GM21367 (cell line): ENCODE measurements around the gene JAML.

ENCODE experiments used
- ATAC-seq: cut with Tn5 transposase; IDR thresholded peaks from one replicate; pipeline ENCODE4 v1.9.1; 2021; ENCODE audit not compliant: unreplicated experiment

JAML gene

GRCh38 chr11:118217575-118217974 is 7.2 kb downstream of the JAML start:
- no peak for ATAC-seq

DNA sequence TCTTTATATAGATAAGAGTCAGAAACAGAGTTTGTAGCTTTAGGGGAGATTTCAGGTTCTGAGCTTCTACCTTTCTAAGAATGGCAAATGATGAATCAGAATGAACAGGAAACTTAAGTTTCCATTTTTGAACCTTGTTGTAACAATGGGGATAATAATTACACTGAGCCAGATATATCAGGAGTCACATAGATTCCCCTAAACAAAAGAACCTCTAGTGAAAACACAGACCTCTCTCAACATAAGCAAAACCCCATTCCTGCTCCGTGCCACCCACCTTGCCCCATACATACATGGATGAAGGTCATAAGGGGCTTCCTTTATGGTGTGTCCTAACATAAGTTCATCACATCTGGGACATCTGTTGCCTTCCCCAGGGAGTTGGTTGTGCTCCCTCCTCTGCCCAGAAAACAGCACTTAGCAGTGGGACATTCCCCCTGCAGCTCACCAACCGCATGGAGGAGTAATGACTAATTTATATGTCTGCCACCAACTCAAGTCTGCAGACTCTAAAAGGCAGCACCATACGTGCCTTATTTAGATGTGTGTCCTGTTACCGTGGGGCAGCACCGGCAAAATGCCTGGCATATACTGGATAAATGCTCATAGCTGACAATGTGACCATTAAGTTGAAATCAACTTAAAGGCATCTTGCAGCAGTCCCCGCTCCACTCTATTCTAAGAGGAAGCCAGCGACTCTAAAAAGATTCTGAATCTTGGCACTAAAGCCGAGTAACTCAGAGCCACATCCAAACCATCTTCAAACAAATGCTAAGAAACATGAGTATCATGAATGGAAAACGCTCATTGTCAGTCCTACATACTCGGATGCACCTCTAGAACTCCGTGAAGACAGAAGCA is 8.0 kb downstream of the JAML start:
- ATAC-seq: no peak

- no peak for ATAC-seq
Observed at GRCh38 chr11:118215765-118216164, 9.0 kb downstream of the JAML start.

GRCh38 chr11:118215262-118215661 is 9.5 kb downstream of the JAML start:
- no peak for ATAC-seq

- ATAC-seq: no peak
Observed at GRCh38 chr11:118214210-118214914, 10.4 kb downstream of the JAML start.

DNA sequence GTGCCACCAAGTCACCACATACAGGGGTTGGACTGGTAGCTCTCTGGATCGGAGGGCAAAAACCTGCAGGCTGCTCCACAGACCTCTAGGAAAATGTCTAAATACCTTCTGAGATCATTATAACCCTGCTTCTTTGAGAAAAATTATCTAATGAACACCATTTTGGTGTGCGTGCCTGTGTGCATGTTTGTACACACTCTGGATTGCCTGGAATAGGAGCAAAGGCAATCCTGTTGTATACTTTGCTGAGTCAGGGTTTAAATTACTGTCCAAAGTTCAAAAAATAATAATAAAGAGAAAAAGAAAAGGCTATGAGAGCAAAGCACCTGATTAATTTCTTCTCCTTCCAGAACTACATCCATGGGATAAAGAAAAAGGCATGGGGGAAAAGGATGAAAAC is 11.0 kb downstream of the JAML start:
- ATAC-seq: no peak

DNA sequence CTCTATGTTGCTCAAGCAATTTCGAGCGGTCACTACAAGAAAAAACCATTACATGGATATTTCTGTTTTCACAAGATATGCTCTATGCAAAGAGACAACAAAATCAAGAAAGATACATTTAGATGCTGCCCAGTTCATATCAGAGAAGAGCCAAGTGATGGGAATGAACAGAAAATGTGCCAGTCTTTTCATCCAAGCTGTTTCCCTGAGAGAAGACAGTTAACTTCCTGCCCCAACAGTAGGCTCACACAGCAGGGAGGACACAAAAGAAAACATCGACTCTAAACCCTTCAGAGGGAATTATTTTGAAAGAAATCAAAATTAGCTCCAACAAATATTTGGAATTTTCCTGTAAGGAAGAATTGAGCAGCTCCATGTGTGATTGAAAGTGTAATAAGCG is 11.6 kb downstream of the JAML start:
- no peak for ATAC-seq

- ATAC-seq: no peak
Observed at GRCh38 chr11:118212781-118213191, 12.0 kb downstream of the JAML start.

DNA sequence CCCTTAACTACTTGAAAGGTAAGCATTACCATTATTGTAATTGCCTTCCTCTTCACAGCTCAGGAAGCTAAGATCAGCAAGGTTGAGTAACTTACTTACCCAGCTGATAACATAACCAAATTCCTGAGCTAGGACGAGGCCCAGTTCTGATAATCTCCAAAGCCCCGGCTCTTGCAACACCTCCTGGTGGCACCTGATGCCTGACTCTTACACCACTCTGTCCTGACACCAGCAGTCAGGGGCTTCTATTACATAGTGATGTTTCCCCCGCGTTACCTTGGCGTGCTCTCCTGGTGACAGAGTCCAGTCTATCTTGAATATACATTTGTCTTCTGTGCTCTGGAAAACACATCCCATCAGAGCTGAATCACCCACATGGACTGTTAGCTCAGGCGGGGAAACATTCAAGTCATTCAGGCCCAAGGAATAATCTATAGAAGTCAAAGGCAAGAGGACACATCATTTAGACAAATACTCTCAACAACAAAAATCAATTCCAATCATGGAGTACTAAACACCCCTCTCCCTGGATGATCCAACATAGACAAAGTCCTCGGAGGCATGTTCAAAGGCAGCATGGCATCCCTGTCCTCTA is 12.6 kb downstream of the JAML start:
- ATAC-seq: no peak

GRCh38 chr11:118211006-118211405 is 13.8 kb downstream of the JAML start:
- ATAC-seq: no peak

DNA sequence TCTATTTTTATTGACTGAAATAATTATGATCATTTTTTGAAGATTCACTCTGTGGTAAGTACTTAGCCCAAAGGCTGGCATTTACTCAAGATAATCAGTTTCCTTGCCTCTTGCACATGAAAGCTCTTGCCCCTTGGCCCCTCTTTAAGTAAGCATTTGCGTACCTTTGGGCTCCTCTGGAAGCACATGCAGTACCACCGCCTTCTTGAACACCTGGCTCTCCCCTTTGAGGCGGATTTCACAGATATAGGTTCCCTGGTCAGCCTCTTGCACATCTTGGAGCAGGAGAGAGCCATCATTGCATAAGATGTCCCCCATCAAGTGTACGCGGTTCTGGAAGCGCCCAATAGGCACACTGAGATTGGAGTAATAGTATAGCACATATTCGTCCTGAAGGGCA is 14.5 kb downstream of the JAML start:
- ATAC-seq: no peak

DNA sequence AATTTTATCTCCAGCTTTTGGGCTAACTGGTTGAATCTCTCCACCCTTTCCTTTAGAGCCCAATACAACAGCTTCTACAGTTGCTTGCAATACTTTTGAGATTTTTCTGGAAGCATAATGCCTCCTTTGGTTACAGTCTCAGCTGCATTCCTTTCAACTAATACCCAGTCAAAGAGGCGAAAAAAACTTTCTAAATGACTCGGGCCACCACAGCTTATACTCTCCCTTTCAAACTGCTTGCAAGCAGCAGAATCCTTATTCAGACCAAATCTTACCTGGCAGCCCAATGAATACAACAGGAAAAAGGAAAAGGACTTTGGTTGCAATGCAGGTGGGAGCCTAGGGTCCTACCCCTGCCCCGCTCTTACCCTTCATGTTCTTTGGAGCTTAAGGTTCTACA is 15.8 kb downstream of the JAML start:
- ATAC-seq: no peak

DNA sequence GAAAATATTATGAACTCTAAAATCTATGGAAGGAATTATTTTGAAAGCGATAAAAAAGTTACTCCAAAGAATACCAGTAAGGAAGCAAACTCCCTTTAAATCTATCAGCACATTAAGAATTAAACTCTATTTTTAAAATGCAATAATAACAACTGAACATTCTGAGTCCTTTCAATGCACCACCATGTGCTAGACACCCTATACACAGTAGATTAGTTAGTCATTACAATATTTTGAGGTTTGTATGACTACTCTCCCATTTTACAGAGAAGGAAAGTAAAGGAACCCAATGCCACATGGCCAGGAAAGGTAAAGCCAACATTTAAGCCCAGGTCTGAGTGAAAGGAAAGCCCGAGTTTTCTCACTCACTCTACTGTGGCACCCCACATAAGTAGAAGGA is 17.7 kb downstream of the JAML start:
- ATAC-seq: no peak

GRCh38 chr11:118206391-118207031 is 18.3 kb downstream of the JAML start:
- ATAC-seq: no peak

DNA sequence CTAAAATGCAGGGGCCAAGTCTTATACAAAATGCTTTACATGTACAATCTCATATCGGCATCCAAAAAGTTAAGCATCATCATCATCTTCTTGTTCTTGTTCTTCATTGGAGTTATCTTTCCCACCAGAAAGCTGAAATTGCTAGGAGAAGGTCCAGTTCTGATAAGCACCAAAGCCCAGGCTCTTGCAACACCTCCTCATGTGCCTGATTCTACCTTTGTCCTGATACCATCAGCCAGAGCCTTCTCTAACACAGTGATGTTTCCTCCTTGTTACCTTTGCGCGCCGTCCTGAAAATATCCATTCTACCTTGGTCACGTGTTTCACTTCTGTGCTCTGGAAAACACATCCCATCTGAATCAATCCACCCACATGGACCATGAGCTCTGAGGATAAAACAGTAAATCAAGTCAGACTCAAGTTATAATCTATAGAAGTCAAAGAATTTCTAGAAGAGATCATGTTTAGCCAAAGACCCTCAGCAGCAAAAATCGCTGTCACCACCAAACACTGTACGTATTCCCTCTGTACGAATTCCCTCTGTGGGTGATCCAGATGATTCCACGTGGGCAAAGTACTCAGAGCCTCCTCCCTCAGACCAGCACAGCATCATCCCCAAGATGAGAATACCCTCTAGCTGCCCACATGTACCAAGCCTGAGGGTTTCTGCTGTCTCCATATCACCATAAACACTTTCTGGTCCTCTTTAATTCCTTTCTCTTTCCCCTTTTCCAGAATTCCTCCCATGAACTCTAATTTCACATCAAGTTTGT is 19.0 kb downstream of the JAML start:
- no peak for ATAC-seq

DNA sequence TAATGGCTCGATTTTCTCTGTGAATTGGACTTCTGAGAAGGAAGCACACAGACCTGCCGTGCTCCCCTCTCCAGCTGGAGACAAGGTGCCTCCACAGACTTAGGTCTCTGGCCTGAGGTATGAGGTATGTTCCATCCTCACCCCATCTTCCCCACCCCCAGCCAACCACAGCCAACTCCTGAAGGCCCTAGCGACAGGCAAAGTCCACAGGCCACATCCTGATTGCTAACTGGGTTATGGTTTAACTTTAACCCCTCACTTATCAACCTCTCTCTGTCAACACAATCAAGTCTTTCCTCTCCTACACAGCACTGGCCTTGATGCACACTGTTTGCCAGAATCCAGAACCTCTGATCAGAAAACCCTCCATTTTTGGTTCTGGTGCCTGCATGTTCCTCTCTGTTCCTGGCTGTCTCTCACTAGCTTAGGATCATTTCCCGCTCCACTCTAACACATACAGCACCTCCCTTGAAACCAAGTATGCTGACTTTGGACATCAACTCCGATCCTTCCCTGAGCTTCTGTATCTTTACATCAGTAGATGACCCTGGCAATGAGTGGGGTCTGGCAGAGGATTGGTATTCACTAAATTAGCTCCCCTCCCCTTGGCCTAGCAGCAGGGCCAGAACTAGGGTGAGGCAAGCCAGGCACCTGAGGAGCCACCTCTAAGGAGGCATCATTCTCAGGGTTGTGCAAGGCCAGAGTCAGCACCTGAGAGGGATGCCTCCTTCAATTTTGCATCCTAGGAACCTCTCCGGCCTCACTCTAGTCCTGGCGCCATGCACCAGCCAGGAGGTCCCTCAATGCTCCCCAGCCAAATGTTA is 22.0 kb downstream of the JAML start:
- no peak for ATAC-seq

- ATAC-seq: no peak
Observed at GRCh38 chr11:118201966-118202365, 22.8 kb downstream of the JAML start.

GRCh38 chr11:118200901-118201680 is 23.7 kb downstream of the JAML start:
- no peak for ATAC-seq

GRCh38 chr11:118200497-118200896 is 24.3 kb downstream of the JAML start:
- ATAC-seq: no peak
